PFSK-1 (cell line): ENCODE data around the gene MAFF.

Experiments used
- POLR2AphosphoS5 ChIP-seq: IDR thresholded peaks from 2 replicates; pipeline ENCODE4 v1.6.1; 2012; ENCODE audit warnings: low read depth, mild to moderate bottlenecking, control low read depth, low read length, moderate library complexity
- SIN3A ChIP-seq: IDR thresholded peaks from 2 replicates; pipeline ENCODE4 v1.6.1; 2012; ENCODE audit warnings: mild to moderate bottlenecking, low read length, moderate library complexity, borderline replicate concordance; ENCODE audit not compliant: insufficient read depth
- TAF1 ChIP-seq: IDR thresholded peaks from 2 replicates; pipeline ENCODE4 v1.6.1; 2012; ENCODE audit warnings: low read length, control low read depth, borderline replicate concordance; ENCODE audit not compliant: insufficient read depth
- TF ChIP-seq, protein P1 (sequence below), 2 experiments: IDR thresholded peaks; 2 replicates each; pipeline versions ENCODE4 v1.6.1 to v1.8.0; 2011 to 2012; ENCODE audit warnings: low read depth in 2 of 2, low read length in 2 of 2, control low read depth in 1 of 2, inconsistent platforms in 1 of 2, mild to moderate bottlenecking in 1 of 2, moderate library complexity in 1 of 2; ENCODE audit not compliant: insufficient read depth in 1 of 2

DNA sequence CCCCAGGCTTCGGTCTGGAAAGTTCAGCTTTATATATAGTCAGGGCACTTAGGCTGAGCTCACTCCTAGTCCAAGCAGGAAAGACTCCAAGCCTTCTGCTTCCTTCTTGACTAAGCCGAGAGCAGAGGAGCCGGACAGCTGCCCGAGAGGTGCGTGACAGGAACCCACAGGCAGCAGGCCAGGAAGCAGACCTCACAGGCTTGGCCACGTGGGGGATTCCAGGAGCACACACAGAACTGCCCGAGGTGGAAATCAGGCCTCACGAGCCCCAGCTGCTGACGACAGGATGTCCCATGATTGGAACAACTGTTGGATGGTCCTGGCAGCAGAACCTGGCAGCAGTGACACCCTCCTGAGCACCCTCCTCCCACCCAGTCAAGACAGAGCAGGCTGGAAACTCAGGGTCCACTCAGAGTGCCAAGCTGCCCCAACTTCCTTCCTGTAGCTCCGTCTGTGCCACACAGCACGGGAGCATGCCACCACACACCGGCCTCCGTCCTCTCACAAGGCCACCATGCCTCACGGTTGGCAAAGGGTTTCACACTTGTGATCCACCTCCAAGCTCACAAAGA, 25.5 kb upstream of the MAFF start:
- TF ChIP-seq POLR2AphosphoS5 = no peak
- no peak for TF ChIP-seq TAF1
- TF ChIP-seq, protein P1, sequence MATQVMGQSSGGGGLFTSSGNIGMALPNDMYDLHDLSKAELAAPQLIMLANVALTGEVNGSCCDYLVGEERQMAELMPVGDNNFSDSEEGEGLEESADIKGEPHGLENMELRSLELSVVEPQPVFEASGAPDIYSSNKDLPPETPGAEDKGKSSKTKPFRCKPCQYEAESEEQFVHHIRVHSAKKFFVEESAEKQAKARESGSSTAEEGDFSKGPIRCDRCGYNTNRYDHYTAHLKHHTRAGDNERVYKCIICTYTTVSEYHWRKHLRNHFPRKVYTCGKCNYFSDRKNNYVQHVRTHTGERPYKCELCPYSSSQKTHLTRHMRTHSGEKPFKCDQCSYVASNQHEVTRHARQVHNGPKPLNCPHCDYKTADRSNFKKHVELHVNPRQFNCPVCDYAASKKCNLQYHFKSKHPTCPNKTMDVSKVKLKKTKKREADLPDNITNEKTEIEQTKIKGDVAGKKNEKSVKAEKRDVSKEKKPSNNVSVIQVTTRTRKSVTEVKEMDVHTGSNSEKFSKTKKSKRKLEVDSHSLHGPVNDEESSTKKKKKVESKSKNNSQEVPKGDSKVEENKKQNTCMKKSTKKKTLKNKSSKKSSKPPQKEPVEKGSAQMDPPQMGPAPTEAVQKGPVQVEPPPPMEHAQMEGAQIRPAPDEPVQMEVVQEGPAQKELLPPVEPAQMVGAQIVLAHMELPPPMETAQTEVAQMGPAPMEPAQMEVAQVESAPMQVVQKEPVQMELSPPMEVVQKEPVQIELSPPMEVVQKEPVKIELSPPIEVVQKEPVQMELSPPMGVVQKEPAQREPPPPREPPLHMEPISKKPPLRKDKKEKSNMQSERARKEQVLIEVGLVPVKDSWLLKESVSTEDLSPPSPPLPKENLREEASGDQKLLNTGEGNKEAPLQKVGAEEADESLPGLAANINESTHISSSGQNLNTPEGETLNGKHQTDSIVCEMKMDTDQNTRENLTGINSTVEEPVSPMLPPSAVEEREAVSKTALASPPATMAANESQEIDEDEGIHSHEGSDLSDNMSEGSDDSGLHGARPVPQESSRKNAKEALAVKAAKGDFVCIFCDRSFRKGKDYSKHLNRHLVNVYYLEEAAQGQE (IDR thresholded peaks at IDR 0.05; ENCODE audit: insufficient read depth in 1 of 2, low read depth in 2 of 2, low read length in 2 of 2) = peak in 1 of 2 experiments; percentile 23; a peak in 1 of 4 replicates
- no peak for TF ChIP-seq SIN3A
